ENCODE data around the gene FNDC3B. TPM values are rescaled to one million over a fixed set of nuclear protein-coding genes. Genes with fewer than 3 reads are reported as not detected.

Gene FNDC3B
- total and polyA plus RNA-seq, 5 donors from 2014 or later: 6.8 to 31.8 (median 11.7) TPM

- H3K9me3 Mint-ChIP-seq: no peaks in the 10 kb centered on the region
- H3K27ac ChIP-seq (ENCODE audit: insufficient read depth, low read length, poor library complexity, severe bottlenecking): no peak overlapping the region
- no peak overlapping the region for H3K4me3 ChIP-seq (ENCODE audit: low read depth, low read length)
- DNase-seq (no peak), ATAC-seq (ENCODE audit: low read depth in 2 of 2) (no peak)
- H3K36me3 ChIP-seq (ENCODE audit: control insufficient read depth, insufficient read depth, low read length): peaks cover 10% of the 10 kb centered on the region
- no peak overlapping the region for H3K4me3 Mint-ChIP-seq
- H3K9me3 ChIP-seq (ENCODE audit: control insufficient read depth in 2 of 2, low read length in 2 of 2): no peaks in the 10 kb centered on the region
- H3K4me1 ChIP-seq (ENCODE audit: control insufficient read depth, insufficient read depth, low read length, poor library complexity, severe bottlenecking): no peaks in the 10 kb centered on the region
- peaks cover 55% of the 10 kb centered on the region for H3K36me3 Mint-ChIP-seq
- H3K27ac Mint-ChIP-seq: no peak overlapping the region
- H3K27me3 ChIP-seq (ENCODE audit: control insufficient read depth, insufficient read depth, low read length): no peaks in the 10 kb centered on the region
- no peaks in the 10 kb centered on the region for H3K4me1 Mint-ChIP-seq
- no peaks in the 10 kb centered on the region for H3K27me3 Mint-ChIP-seq
Measured at GRCh38 chr3:172300187-172300586, 260.8 kb downstream of the FNDC3B start.

- Mint-ChIP-seq H3K27ac (no peak overlapping the region), H3K36me3 (peaks cover 49% of the 10 kb centered on the region), H3K9me3 (no peaks in the 10 kb centered on the region), H3K27me3 (no peaks in the 10 kb centered on the region), H3K4me3 (no peak overlapping the region), H3K4me1 (peaks cover 0 to 2% (median 0%) of the 10 kb centered on the region in 4 donors)
- ATAC-seq (ENCODE audit: low read depth in 2 of 2) (no peak), DNase-seq (no peak)
- Histone ChIP-seq H3K4me3 (ENCODE audit: low read depth, low read length) (no peak overlapping the region), H3K4me1 (ENCODE audit: control insufficient read depth, insufficient read depth, low read length, poor library complexity, severe bottlenecking) (no peaks in the 10 kb centered on the region), H3K9me3 (ENCODE audit: control insufficient read depth in 2 of 2, low read length in 2 of 2) (no peaks in the 10 kb centered on the region), H3K27ac (ENCODE audit: insufficient read depth, low read length, poor library complexity, severe bottlenecking) (no peak overlapping the region), H3K27me3 (ENCODE audit: control insufficient read depth, insufficient read depth, low read length) (no peaks in the 10 kb centered on the region), H3K36me3 (ENCODE audit: control insufficient read depth, insufficient read depth, low read length) (peaks cover 10% of the 10 kb centered on the region)
Measured at GRCh38 chr3:172300862-172301261, 261.5 kb downstream of the FNDC3B start.

- no peaks in the 10 kb centered on the region for H3K9me3 Mint-ChIP-seq
- Histone ChIP-seq H3K4me3 (ENCODE audit: low read depth, low read length) (no peak overlapping the region), H3K36me3 (ENCODE audit: control insufficient read depth, insufficient read depth, low read length) (peaks cover 10% of the 10 kb centered on the region), H3K9me3 (ENCODE audit: control insufficient read depth in 2 of 2, low read length in 2 of 2) (no peaks in the 10 kb centered on the region), H3K27ac (ENCODE audit: insufficient read depth, low read length, poor library complexity, severe bottlenecking) (no peak overlapping the region), H3K4me1 (ENCODE audit: control insufficient read depth, insufficient read depth, low read length, poor library complexity, severe bottlenecking) (no peaks in the 10 kb centered on the region), H3K27me3 (ENCODE audit: control insufficient read depth, insufficient read depth, low read length) (no peaks in the 10 kb centered on the region)
- H3K27ac Mint-ChIP-seq: no peak overlapping the region
- no peaks in the 10 kb centered on the region for H3K27me3 Mint-ChIP-seq
- no peak overlapping the region for H3K4me3 Mint-ChIP-seq
- peaks cover 41% of the 10 kb centered on the region for H3K36me3 Mint-ChIP-seq
- ATAC-seq (ENCODE audit: low read depth in 2 of 2) (no peak), DNase-seq (no peak)
- H3K4me1 Mint-ChIP-seq: peaks cover 0 to 2% (median 0%) of the 10 kb centered on the region in 4 donors
Measured at GRCh38 chr3:172302203-172302602, 262.8 kb downstream of the FNDC3B start.

- DNase-seq (no peak), ATAC-seq (ENCODE audit: low read depth in 2 of 2) (no peak)
- H3K27me3 Mint-ChIP-seq: no peaks in the 10 kb centered on the region
- H3K4me3 Mint-ChIP-seq: no peak overlapping the region
- H3K4me1 Mint-ChIP-seq: peaks cover 0 to 2% (median 0%) of the 10 kb centered on the region in 4 donors
- Histone ChIP-seq H3K27me3 (ENCODE audit: control insufficient read depth, insufficient read depth, low read length) (no peaks in the 10 kb centered on the region), H3K4me1 (ENCODE audit: control insufficient read depth, insufficient read depth, low read length, poor library complexity, severe bottlenecking) (no peaks in the 10 kb centered on the region), H3K36me3 (ENCODE audit: control insufficient read depth, insufficient read depth, low read length) (peaks cover 15% of the 10 kb centered on the region), H3K27ac (ENCODE audit: insufficient read depth, low read length, poor library complexity, severe bottlenecking) (no peak overlapping the region), H3K9me3 (ENCODE audit: control insufficient read depth in 2 of 2, low read length in 2 of 2) (no peaks in the 10 kb centered on the region), H3K4me3 (ENCODE audit: low read depth, low read length) (no peak overlapping the region)
- H3K27ac Mint-ChIP-seq: no peak overlapping the region
- H3K9me3 Mint-ChIP-seq: no peaks in the 10 kb centered on the region
- H3K36me3 Mint-ChIP-seq: peaks cover 43% of the 10 kb centered on the region
Measured at GRCh38 chr3:172303181-172303580, 263.8 kb downstream of the FNDC3B start.

GRCh38 chr3:172303941-172304558 lies 264.7 kb downstream of the FNDC3B start:
- no peak for ATAC-seq (ENCODE audit: low read depth in 2 of 2)
- peak overlapping the region in 1 of 3 donors; percentile 9 for H3K27ac Mint-ChIP-seq

GRCh38 chr3:172305552-172305951 lies 266.2 kb downstream of the FNDC3B start:
- no peak overlapping the region for H3K4me3 ChIP-seq (ENCODE audit: low read depth, low read length)
- Mint-ChIP-seq H3K4me1 (peaks cover 0 to 2% (median 0%) of the 10 kb centered on the region in 4 donors), H3K4me3 (no peak overlapping the region), H3K27ac (no peak overlapping the region), H3K36me3 (peaks cover 42% of the 10 kb centered on the region), H3K9me3 (no peaks in the 10 kb centered on the region), H3K27me3 (no peaks in the 10 kb centered on the region)
- DNase-seq: no peak
- no peaks in the 10 kb centered on the region for H3K9me3 ChIP-seq (ENCODE audit: control insufficient read depth in 2 of 2, low read length in 2 of 2)
- H3K27me3 ChIP-seq (ENCODE audit: control insufficient read depth, insufficient read depth, low read length): no peaks in the 10 kb centered on the region
- H3K4me1 ChIP-seq (ENCODE audit: control insufficient read depth, insufficient read depth, low read length, poor library complexity, severe bottlenecking): no peaks in the 10 kb centered on the region
- H3K27ac ChIP-seq (ENCODE audit: insufficient read depth, low read length, poor library complexity, severe bottlenecking): no peak overlapping the region
- peaks cover 23% of the 10 kb centered on the region for H3K36me3 ChIP-seq (ENCODE audit: control insufficient read depth, insufficient read depth, low read length)
- no peak for ATAC-seq (ENCODE audit: low read depth in 2 of 2)

More at GRCh38 chr3:172303941-172304558, 264.7 kb downstream of the FNDC3B start:
- H3K4me3 Mint-ChIP-seq: no peak overlapping the region
- H3K27me3 Mint-ChIP-seq: no peaks in the 10 kb centered on the region
- no peaks in the 10 kb centered on the region for H3K4me1 ChIP-seq (ENCODE audit: control insufficient read depth, insufficient read depth, low read length, poor library complexity, severe bottlenecking)
- H3K27me3 ChIP-seq (ENCODE audit: control insufficient read depth, insufficient read depth, low read length): no peaks in the 10 kb centered on the region
- H3K36me3 ChIP-seq (ENCODE audit: control insufficient read depth, insufficient read depth, low read length): peaks cover 13% of the 10 kb centered on the region
- H3K9me3 ChIP-seq (ENCODE audit: control insufficient read depth in 2 of 2, low read length in 2 of 2): no peaks in the 10 kb centered on the region
- DNase-seq: no peak
- H3K27ac ChIP-seq (ENCODE audit: insufficient read depth, low read length, poor library complexity, severe bottlenecking): no peak overlapping the region
- H3K36me3 Mint-ChIP-seq: peaks cover 39% of the 10 kb centered on the region
- no peak overlapping the region for H3K4me3 ChIP-seq (ENCODE audit: low read depth, low read length)
- peaks cover 0 to 2% (median 0%) of the 10 kb centered on the region in 4 donors for H3K4me1 Mint-ChIP-seq
- no peaks in the 10 kb centered on the region for H3K9me3 Mint-ChIP-seq

GRCh38 chr3:172305974-172306373 lies 266.6 kb downstream of the FNDC3B start:
- H3K27ac ChIP-seq (ENCODE audit: insufficient read depth, low read length, poor library complexity, severe bottlenecking): no peak overlapping the region
- Mint-ChIP-seq H3K4me1 (peaks cover 0 to 2% (median 0%) of the 10 kb centered on the region in 4 donors), H3K27me3 (no peaks in the 10 kb centered on the region), H3K27ac (no peak overlapping the region), H3K9me3 (no peaks in the 10 kb centered on the region), H3K36me3 (peaks cover 42% of the 10 kb centered on the region), H3K4me3 (no peak overlapping the region)
- DNase-seq: no peak
- no peak for ATAC-seq (ENCODE audit: low read depth in 2 of 2)
- no peaks in the 10 kb centered on the region for H3K9me3 ChIP-seq (ENCODE audit: control insufficient read depth in 2 of 2, low read length in 2 of 2)
- no peak overlapping the region for H3K4me3 ChIP-seq (ENCODE audit: low read depth, low read length)
- peaks cover 24% of the 10 kb centered on the region for H3K36me3 ChIP-seq (ENCODE audit: control insufficient read depth, insufficient read depth, low read length)
- no peaks in the 10 kb centered on the region for H3K27me3 ChIP-seq (ENCODE audit: control insufficient read depth, insufficient read depth, low read length)
- H3K4me1 ChIP-seq (ENCODE audit: control insufficient read depth, insufficient read depth, low read length, poor library complexity, severe bottlenecking): no peaks in the 10 kb centered on the region

GRCh38 chr3:172307141-172307560 lies 267.8 kb downstream of the FNDC3B start:
- Histone ChIP-seq H3K36me3 (ENCODE audit: control insufficient read depth, insufficient read depth, low read length) (peaks cover 26% of the 10 kb centered on the region), H3K4me1 (ENCODE audit: control insufficient read depth, insufficient read depth, low read length, poor library complexity, severe bottlenecking) (no peaks in the 10 kb centered on the region), H3K27ac (ENCODE audit: insufficient read depth, low read length, poor library complexity, severe bottlenecking) (no peak overlapping the region), H3K4me3 (ENCODE audit: low read depth, low read length) (no peak overlapping the region), H3K9me3 (ENCODE audit: control insufficient read depth in 2 of 2, low read length in 2 of 2) (no peaks in the 10 kb centered on the region), H3K27me3 (ENCODE audit: control insufficient read depth, insufficient read depth, low read length) (no peaks in the 10 kb centered on the region)
- H3K4me1 Mint-ChIP-seq: peaks cover 0 to 2% (median 0%) of the 10 kb centered on the region in 4 donors
- peaks cover 50% of the 10 kb centered on the region for H3K36me3 Mint-ChIP-seq
- no peak overlapping the region for H3K4me3 Mint-ChIP-seq
- ATAC-seq (ENCODE audit: low read depth in 2 of 2) (no peak), DNase-seq (no peak)
- no peaks in the 10 kb centered on the region for H3K27me3 Mint-ChIP-seq
- no peaks in the 10 kb centered on the region for H3K9me3 Mint-ChIP-seq
- no peak overlapping the region for H3K27ac Mint-ChIP-seq
